Brain microvascular endothelial cell (primary cell): ENCODE data around the gene ADCY5.

ENCODE experiments used
- DNase-seq: peaks from one replicate; pipeline ENCODE4 v3.0.0-alpha.2; 2020
- H3K27ac ChIP-seq: fragments of 250-450 bp; sonication (Bioruptor Pico); 2 replicates; pipeline ENCODE4 v1.5.1; 2020; ENCODE audit warnings: mild to moderate bottlenecking, moderate library complexity
- H3K27me3 ChIP-seq: fragments of 250-450 bp; sonication (Bioruptor Pico); replicated peaks from 2 replicates; pipeline ENCODE4 v1.5.1; 2020; ENCODE audit warnings: mild to moderate bottlenecking
- H3K36me3 ChIP-seq: fragments of 250-450 bp; sonication (Bioruptor Pico); replicated peaks from 2 replicates; pipeline ENCODE4 v1.5.1; 2020; ENCODE audit warnings: mild to moderate bottlenecking
- H3K4me3 ChIP-seq: 2 replicates; pipeline ENCODE4 v1.5.1; 2011; ENCODE audit warnings: low read depth, mild to moderate bottlenecking, control low read depth, low read length, moderate library complexity
- CTCF ChIP-seq: IDR thresholded peaks from 2 replicates; pipeline ENCODE4 v1.5.1; 2011; ENCODE audit warnings: low read depth, mild to moderate bottlenecking, moderate library complexity, low read length, control low read depth, inconsistent platforms; ENCODE audit errors: missing control alignments
- in situ Hi-C: cut with HindIII; loops from 2 replicates; pipeline ENCODE4 v1.10.0; 2017; ENCODE audit warnings: low sequenced_read_pairs, low pct_ligation_motif_present

Gene ADCY5

GRCh38 chr3:123370819-123371218, 78.1 kb downstream of the ADCY5 start:
- no peak overlapping the region for H3K4me3 ChIP-seq
- TF ChIP-seq CTCF: no peak
- no peak overlapping the region for H3K27ac ChIP-seq
- H3K27me3 ChIP-seq: peaks cover 31% of the 10 kb centered on the region
- DNase-seq: no peak
- H3K36me3 ChIP-seq: no peaks in the 10 kb centered on the region
- in situ Hi-C loops: no loop called here

- Histone ChIP-seq H3K27me3 (peaks cover 18% of the 10 kb centered on the region), H3K4me3 (no peak overlapping the region), H3K36me3 (no peaks in the 10 kb centered on the region), H3K27ac (no peak overlapping the region)
- in situ Hi-C loops: no loop called here
- DNase-seq: no peak
- TF ChIP-seq CTCF: no peak
Measured at GRCh38 chr3:123369085-123369484, 79.8 kb downstream of the ADCY5 start.

- Histone ChIP-seq H3K27me3 (peaks cover 8% of the 10 kb centered on the region), H3K4me3 (no peak overlapping the region), H3K36me3 (no peaks in the 10 kb centered on the region), H3K27ac (no peak overlapping the region)
- no peak for DNase-seq
- no peak for TF ChIP-seq CTCF
- in situ Hi-C loops: no loop called here
Measured at GRCh38 chr3:123367467-123368154, 81.3 kb downstream of the ADCY5 start.

- H3K27me3 ChIP-seq: no peaks in the 10 kb centered on the region
- in situ Hi-C loops: no loop called here
- TF ChIP-seq CTCF: peak; percentile 76
- no peak for DNase-seq
- H3K27ac ChIP-seq: no peak overlapping the region
- H3K4me3 ChIP-seq: no peak overlapping the region
- H3K36me3 ChIP-seq: no peaks in the 10 kb centered on the region
Measured at GRCh38 chr3:123365450-123366143, 83.3 kb downstream of the ADCY5 start.

- in situ Hi-C loops: no loop called here
- H3K27me3 ChIP-seq: peaks cover 2% of the 10 kb centered on the region
- H3K27ac ChIP-seq: no peak overlapping the region
- DNase-seq: no peak
- H3K4me3 ChIP-seq: no peak overlapping the region
- no peaks in the 10 kb centered on the region for H3K36me3 ChIP-seq
- TF ChIP-seq CTCF: peak; percentile 47
Measured at GRCh38 chr3:123361071-123361470, 87.8 kb downstream of the ADCY5 start.

GRCh38 chr3:123357275-123357674, 91.6 kb downstream of the ADCY5 start:
- in situ Hi-C loops: no loop called here
- H3K27ac ChIP-seq: no peak overlapping the region
- H3K36me3 ChIP-seq: no peaks in the 10 kb centered on the region
- DNase-seq: no peak
- H3K27me3 ChIP-seq: peaks cover 3% of the 10 kb centered on the region
- TF ChIP-seq CTCF: no peak
- no peak overlapping the region for H3K4me3 ChIP-seq
